Epidermal melanocyte (primary cell): Measurements from ENCODE around the gene B9D2.

ENCODE experiments used
- DNase-seq: peaks from one replicate; pipeline ENCODE4 v3.0.0; 2011; ENCODE audit warnings: low spot score; ENCODE audit not compliant: insufficient read length

The B9D2 gene

DNA sequence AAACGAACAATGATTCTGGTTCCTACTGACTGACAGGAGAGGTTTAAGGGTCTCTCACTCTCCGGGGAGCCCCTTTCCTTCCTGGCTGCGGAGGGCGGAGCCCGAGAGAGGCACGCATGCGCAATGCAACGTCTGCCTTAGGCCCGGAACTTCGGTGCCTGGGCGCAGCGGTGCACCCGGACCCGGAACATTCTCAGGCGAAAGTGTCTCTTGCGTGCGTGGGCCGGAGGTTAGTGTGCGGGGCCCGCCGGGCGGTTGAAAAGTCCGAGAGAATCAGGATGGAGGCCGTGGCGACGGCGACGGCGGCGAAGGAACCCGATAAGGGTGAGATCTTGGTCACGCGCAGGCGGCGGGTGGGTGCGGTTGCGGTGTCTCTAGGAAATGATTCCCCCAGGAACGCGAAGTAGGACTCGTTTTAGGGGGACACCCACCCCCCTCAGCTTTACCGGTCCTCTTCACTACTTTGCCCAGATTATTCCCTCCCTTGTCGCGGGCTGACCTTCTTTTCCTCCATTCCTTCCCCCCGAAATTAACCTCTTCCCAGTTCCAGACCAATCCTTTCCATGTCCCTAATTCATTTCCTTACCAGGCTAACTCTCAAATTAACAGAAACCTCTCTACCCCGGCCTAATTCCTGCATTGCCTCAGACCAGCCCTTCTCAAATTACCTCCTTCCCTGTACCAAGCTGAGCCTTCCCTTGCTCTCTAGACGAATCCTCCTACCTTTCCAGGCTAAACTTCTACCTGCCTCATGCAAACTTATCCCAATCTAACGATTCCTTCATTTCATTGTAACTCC is 53.7 kb downstream of the B9D2 start, which contains the start of gene CCDC97:
Gene CCDC97 (plus strand): TSS at position 140 of the 799 bp plus-strand sequence. CDS start 139 bp downstream, at position 279.
- peak; percentile 95 for DNase-seq

GRCh38 chr19:41309180-41310032 is 54.5 kb downstream of the B9D2 start:
- no peak for DNase-seq

DNA sequence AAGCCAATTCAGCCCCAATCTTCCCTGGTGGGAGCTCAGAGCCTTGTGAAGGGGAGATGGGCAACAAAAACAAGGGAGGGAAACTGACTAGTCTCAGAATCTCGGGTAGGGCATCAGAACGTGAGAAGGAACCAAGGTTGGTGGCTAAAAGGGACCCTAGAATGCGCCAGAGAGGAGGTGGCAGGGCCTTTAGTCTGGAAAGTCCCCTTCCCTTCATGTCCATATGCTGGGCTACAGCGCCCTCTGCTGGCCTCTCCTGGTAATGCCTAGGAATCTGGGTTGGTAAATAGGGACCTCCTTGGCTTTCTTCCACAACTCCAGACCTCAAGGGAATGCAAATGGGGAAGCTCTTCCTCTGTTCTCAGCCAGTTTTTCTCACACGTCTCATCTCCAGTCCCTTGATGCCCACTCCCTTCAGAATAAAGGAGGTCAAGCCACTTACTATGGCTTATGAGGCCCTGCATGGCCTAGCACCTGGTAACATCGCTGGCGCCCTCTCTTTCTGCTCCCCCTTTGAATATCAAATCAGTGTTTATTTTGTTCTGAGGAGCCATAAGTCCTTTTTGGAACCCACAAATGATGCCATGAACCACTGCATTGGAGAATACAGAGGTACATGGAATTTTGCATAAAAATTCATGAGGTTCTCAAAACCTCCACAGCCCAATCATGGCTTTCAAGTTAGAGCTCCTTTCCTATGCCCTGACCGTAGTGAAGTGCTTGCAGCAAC is 55.3 kb downstream of the B9D2 start:
- peak; percentile 79 for DNase-seq

DNA sequence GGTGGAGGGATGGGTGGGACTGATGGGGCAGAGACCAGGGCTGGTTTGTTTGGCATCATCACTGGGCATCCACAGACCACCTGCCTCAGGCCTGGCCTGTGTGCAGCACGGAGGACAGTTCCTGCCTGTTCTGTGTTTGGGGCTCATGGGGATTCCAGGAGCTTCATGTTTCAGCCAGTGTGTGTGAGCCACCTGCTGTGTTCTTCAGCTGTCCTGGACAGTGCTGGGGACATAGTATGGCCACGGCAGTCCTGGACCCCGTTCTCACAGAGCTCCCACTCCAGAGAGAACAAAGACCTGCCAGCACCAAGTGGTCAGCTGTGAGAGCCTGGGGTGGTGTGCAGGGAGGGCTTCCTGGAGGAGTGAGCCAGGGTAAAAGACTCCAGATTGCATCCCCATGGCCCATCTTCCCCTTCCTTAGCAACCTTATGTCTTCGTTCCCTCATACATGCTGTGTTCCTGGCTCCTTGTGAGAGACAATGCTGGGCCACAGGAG is 55.9 kb downstream of the B9D2 start:
- DNase-seq, result no peak

DNA sequence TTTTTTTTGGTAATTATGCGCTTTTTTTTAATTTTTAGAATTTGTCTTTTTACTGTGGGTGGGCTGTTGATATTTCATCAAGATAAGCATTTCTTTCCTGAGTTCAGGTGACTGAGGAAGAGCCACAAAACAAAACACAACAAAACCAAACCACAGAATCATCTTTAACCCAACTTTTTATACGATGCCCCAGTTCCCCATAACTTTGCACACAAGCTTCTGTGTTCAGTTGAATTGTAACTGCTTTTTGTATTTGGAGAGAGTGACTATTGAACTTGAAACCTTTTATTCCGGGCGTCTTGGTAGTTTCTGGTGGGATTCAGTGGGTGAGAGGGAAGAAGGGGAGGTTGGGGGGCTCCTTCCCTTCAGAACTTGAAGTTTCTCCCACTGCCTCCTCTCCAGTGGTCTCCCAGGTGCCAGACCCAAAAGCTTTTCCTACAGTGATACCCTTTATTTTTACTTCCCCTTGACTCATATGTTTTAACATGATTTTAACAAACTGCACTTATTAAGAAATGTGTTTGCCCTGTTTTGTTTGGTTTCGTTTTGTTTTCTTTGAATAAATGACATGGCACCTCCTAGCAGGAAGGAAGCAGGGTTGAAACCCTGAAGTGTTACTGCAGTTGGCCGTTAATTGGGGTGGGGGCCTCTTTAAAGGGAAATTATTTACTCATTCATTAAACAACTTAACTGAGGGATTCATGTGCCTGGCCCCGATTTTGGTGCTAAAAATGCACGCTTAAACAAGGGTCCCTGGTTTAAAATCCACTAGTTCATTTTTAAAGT is 56.7 kb downstream of the B9D2 start:
- no peak for DNase-seq

DNA sequence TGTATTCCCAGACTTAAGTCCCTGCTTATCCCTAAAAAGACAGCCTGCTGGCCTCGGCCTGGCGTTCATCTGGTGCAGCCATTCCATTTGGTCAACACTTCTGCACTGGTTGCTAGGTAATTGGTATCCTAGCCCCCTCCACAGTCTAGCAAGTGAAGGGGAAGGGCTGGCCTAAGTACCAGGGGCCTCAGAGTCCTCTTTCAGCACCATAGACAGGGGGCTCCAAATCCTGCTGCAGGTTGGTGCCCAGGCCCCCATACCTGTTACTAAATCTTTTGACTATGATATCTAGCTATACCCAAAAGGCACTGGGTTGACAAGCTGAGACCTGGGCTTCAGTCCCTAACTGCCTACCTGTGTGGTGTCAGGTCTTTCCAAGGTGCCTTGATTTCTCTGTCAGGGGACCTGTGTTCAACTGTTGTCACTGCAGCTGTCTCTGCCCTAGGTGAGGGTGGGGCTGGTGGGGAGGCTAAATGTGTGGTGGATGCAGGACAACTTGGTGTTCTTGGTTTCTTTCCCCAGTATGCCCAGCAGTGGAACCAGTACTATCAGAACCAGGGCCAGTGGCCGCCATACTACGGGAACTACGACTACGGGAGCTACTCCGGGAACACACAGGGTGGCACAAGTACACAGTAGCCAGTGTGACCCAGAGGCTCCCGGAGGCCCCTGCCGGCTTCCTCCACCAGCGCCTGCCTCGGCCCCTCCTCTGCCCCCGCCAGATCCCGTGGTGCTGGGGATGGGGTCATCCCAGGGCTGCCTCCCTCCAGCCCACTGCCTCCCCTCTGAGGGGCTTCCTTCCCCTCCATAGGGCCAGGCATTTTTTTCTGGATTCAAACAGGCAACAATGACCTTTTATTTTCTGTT is 57.8 kb downstream of the B9D2 start:
- DNase-seq, result no peak

- DNase-seq, result no peak
Measured at GRCh38 chr19:41304706-41305483, 59.1 kb downstream of the B9D2 start.
